Endodermal cell (in vitro differentiated cells): ENCODE measurements around the gene AKR1B1. TPM values are rescaled to one million over a fixed set of nuclear protein-coding genes. Genes with fewer than 3 reads are reported as not detected.
A peak's percentile ranks its signal among the peaks of the same experiment; 100 is the strongest.

Experiments
- DNase-seq: peaks from one replicate; pipeline ENCODE4 v3.0.0-alpha.2; 2017
- H3K27ac ChIP-seq: 2 replicates; pipeline ENCODE4 v1.5.1; 2013; ENCODE audit warnings: mild to moderate bottlenecking, low read depth, low read length, moderate library complexity
- H3K27me3 ChIP-seq: 2 replicates; pipeline ENCODE4 v1.6.1; 2013; ENCODE audit warnings: mild to moderate bottlenecking, low read length, moderate library complexity; ENCODE audit not compliant: insufficient read depth, control insufficient read depth, poor library complexity, severe bottlenecking
- H3K36me3 ChIP-seq: 2 replicates; pipeline ENCODE4 v1.7.0; 2013; ENCODE audit warnings: mild to moderate bottlenecking, low read length, moderate library complexity; ENCODE audit not compliant: control insufficient read depth, insufficient read depth
- H3K4me1 ChIP-seq: one replicate; pipeline ENCODE4 v1.7.0; 2013; ENCODE audit warnings: low read length; ENCODE audit not compliant: control insufficient read depth, insufficient read depth
- H3K4me3 ChIP-seq: 2 replicates; pipeline ENCODE4 v1.5.1; 2013; ENCODE audit warnings: mild to moderate bottlenecking, low read length, moderate library complexity
- H3K9ac ChIP-seq: 2 replicates; pipeline ENCODE4 v1.6.1; 2013; ENCODE audit warnings: mild to moderate bottlenecking, low read length, moderate library complexity; ENCODE audit not compliant: poor library complexity, severe bottlenecking; ENCODE audit errors: extremely low read depth
- H3K9me3 ChIP-seq: 2 replicates; pipeline ENCODE4 v1.6.1; 2013; ENCODE audit warnings: mild to moderate bottlenecking, low read length, moderate library complexity; ENCODE audit not compliant: control insufficient read depth
- H3K27ac Mint-ChIP-seq: 2 replicates; pipeline ENCODE4 v1.8.0; 2020; ENCODE audit warnings: mixed read lengths
- H3K27me3 Mint-ChIP-seq: 2 replicates; pipeline ENCODE4 v1.8.0; 2021; ENCODE audit warnings: mild to moderate bottlenecking, mixed read lengths; ENCODE audit not compliant: insufficient read depth
- H3K36me3 Mint-ChIP-seq: 2 replicates; pipeline ENCODE4 v1.8.0; 2020; ENCODE audit warnings: low read depth, mixed read lengths
- H3K4me1 Mint-ChIP-seq: 2 replicates; pipeline ENCODE4 v1.8.0; 2020; ENCODE audit warnings: mixed read lengths
- H3K4me3 Mint-ChIP-seq: 2 replicates; pipeline ENCODE4 v1.8.0; 2020; ENCODE audit warnings: mild to moderate bottlenecking, moderate library complexity, mixed read lengths
- H3K9me3 Mint-ChIP-seq: 2 replicates; pipeline ENCODE4 v1.8.0; 2020; ENCODE audit warnings: mild to moderate bottlenecking, mixed read lengths
- CTCF ChIP-seq: fragments of 200-600 bp; sonication (generic); conservative IDR thresholded peaks from 2 replicates; pipeline ENCODE4 v1.5.0; 2021; ENCODE audit warnings: antibody characterized with exemption, mild to moderate bottlenecking
- WGBS, 2 experiments: methylation state at CpG; one replicate each; pipeline versions ENCODE4 v1.1.5 to v1.1.7; 2013; ENCODE audit warnings: missing lambda C conversion rate in 2 of 2, mixed read lengths in 1 of 2; ENCODE audit not compliant: insufficient coverage in 1 of 2, insufficient read length in 1 of 2; 5-methylcytosine and 5-hydroxymethylcytosine counted together
- total RNA-seq, 2 donors: library from RNA; stranded (reverse); fragmentation: NEBNext Ultra II Directional in 1 of 2; extraction: Animal tissue kit (Norgen Biotek cat#: 25700) in 1 of 2; gene quantifications; 2 replicates in 1 of 2; 3 replicates in 1 of 2; pipeline ENCODE4 v1.2.1, GENCODE V29; 2021

The AKR1B1 gene
- total RNA-seq, 2 donors from 2014 or later: 152 to 216 TPM

- Histone ChIP-seq H3K9ac (no peak overlapping the region), H3K36me3 (no peaks in the 10 kb centered on the region), H3K4me1 (peaks cover 2% of the 10 kb centered on the region), H3K27me3 (no peaks in the 10 kb centered on the region), H3K27ac (no peak overlapping the region), H3K9me3 (peaks cover 4% of the 10 kb centered on the region), H3K4me3 (peak overlapping the region; percentile 81)
- Mint-ChIP-seq H3K36me3 (no peaks in the 10 kb centered on the region), H3K27me3 (peaks cover 10% of the 10 kb centered on the region), H3K9me3 (no peaks in the 10 kb centered on the region), H3K4me3 (peak overlapping the region; percentile 62), H3K27ac (peak overlapping the region; percentile 88), H3K4me1 (no peaks in the 10 kb centered on the region)
- peak; percentile 93 for DNase-seq
- 14 to 27% methylated on average over 17 to 31 of the region's 31 CpGs for WGBS, 2 experiments
- peak; percentile 89 for TF ChIP-seq CTCF
Measured at GRCh38 chr7:134432296-134433152, 26.4 kb downstream of the AKR1B1 start.

GRCh38 chr7:134431815-134432214, 27.1 kb downstream of the AKR1B1 start:
- DNase-seq: peak; percentile 42
- no peaks in the 10 kb centered on the region for H3K36me3 ChIP-seq
- TF ChIP-seq CTCF: no peak
- WGBS, 2 experiments: 92 to 100% methylated on average over 2 to 10 of the region's 11 CpGs
- peaks cover 2% of the 10 kb centered on the region for H3K4me1 ChIP-seq
- peaks cover 4% of the 10 kb centered on the region for H3K9me3 ChIP-seq
- no peak overlapping the region for H3K4me3 ChIP-seq
- no peak overlapping the region for H3K27ac ChIP-seq
- H3K36me3 Mint-ChIP-seq: no peaks in the 10 kb centered on the region
- H3K27ac Mint-ChIP-seq: no peak overlapping the region
- no peaks in the 10 kb centered on the region for H3K4me1 Mint-ChIP-seq
- H3K9me3 Mint-ChIP-seq: no peaks in the 10 kb centered on the region
- peaks cover 8% of the 10 kb centered on the region for H3K27me3 Mint-ChIP-seq
- peak overlapping the region; percentile 62 for H3K4me3 Mint-ChIP-seq
- no peak overlapping the region for H3K9ac ChIP-seq
- no peaks in the 10 kb centered on the region for H3K27me3 ChIP-seq

GRCh38 chr7:134429481-134429880, 29.4 kb downstream of the AKR1B1 start:
- 70 to 87% methylated on average over 2 to 5 of the region's 6 CpGs for WGBS, 2 experiments
- H3K36me3 Mint-ChIP-seq: no peaks in the 10 kb centered on the region
- H3K36me3 ChIP-seq: no peaks in the 10 kb centered on the region

More at GRCh38 chr7:134429481-134429880, 29.4 kb downstream of the AKR1B1 start:
- H3K9me3 ChIP-seq: no peaks in the 10 kb centered on the region
- no peak for DNase-seq
- H3K9me3 Mint-ChIP-seq: no peaks in the 10 kb centered on the region
- no peak overlapping the region for H3K4me3 ChIP-seq
- H3K27me3 Mint-ChIP-seq: peaks cover 5% of the 10 kb centered on the region
- H3K27ac ChIP-seq: no peak overlapping the region
- no peak for TF ChIP-seq CTCF
- no peak overlapping the region for H3K27ac Mint-ChIP-seq
- peaks cover 2% of the 10 kb centered on the region for H3K4me1 ChIP-seq
- H3K4me1 Mint-ChIP-seq: no peaks in the 10 kb centered on the region
- no peaks in the 10 kb centered on the region for H3K27me3 ChIP-seq
- H3K4me3 Mint-ChIP-seq: no peak overlapping the region
- H3K9ac ChIP-seq: no peak overlapping the region
